22Rv1 (cell line): ENCODE data around the gene RCVRN.
"Not testable (repeated sequence)": the region's sequence is repeated elsewhere in the genome, so short reads cannot be mapped to it uniquely, and the experiment has no call there.

ENCODE experiments used
- H3K27ac ChIP-seq: fragments of 450-650 bp; 2 replicates; pipeline ENCODE4 v1.5.1; 2017
- ZFX ChIP-seq: fragments of 450-650 bp; IDR thresholded peaks from 2 replicates; pipeline ENCODE4 v1.6.1; 2017; ENCODE audit warnings: antibody characterized with exemption, borderline replicate concordance
- TF ChIP-seq, protein P1 (sequence below): fragments of 450-650 bp; IDR thresholded peaks from 2 replicates; pipeline ENCODE4 v1.5.1; 2017; ENCODE audit warnings: mild to moderate bottlenecking

The RCVRN gene

DNA sequence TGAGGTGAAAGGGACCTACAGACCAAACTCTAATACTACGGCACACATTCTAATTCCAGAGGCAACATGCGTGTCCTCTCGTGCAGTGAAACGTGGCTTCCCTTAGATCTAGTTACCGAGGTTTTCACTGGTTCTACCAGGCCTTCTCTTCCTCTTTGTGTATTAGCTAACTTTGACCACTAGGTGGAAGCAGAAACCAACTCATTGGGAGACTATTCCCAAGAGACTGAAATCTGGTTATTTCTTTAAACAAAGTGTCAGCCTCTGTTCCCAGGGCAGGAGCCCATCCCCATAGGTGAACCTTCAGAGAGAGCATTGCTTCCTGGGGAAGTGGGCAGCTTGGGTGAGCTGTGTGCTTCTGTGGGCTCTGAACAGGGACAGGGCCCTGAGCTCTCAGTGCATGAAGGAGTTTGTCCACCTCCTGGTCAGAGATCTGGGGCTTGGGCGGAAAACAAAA, 19.7 kb upstream of the RCVRN start:
- TF ChIP-seq, protein P1, sequence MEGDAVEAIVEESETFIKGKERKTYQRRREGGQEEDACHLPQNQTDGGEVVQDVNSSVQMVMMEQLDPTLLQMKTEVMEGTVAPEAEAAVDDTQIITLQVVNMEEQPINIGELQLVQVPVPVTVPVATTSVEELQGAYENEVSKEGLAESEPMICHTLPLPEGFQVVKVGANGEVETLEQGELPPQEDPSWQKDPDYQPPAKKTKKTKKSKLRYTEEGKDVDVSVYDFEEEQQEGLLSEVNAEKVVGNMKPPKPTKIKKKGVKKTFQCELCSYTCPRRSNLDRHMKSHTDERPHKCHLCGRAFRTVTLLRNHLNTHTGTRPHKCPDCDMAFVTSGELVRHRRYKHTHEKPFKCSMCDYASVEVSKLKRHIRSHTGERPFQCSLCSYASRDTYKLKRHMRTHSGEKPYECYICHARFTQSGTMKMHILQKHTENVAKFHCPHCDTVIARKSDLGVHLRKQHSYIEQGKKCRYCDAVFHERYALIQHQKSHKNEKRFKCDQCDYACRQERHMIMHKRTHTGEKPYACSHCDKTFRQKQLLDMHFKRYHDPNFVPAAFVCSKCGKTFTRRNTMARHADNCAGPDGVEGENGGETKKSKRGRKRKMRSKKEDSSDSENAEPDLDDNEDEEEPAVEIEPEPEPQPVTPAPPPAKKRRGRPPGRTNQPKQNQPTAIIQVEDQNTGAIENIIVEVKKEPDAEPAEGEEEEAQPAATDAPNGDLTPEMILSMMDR: peak; percentile 79
- TF ChIP-seq ZFX: no peak
- no peak overlapping the region for H3K27ac ChIP-seq

- TF ChIP-seq, protein P1: no peak
- TF ChIP-seq ZFX: no peak
- no peak overlapping the region for H3K27ac ChIP-seq
These were observed 17.2 kb upstream of the RCVRN start for GRCh38 chr17:9922012-9922848.

DNA sequence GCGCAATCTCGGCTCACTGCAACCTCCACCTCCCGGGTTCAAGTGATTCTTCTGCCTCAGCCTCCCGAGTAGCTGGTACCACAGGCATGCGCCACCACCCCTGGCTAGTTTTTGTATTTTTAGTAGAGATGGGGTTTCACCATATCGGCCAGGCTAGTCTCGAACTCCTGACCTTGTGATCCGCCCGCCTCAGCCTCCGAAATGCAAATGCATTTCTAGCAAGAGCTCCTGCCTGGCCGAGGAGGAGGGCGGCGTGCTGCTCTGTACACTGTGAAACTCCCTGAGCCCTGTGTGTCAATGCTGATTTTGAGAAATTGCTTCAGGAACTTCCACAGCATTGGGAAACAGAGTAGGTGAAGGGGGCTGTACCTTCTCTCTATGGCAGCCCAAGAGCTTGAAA, 16.1 kb upstream of the RCVRN start:
- H3K27ac ChIP-seq: not testable (repeated sequence)

DNA sequence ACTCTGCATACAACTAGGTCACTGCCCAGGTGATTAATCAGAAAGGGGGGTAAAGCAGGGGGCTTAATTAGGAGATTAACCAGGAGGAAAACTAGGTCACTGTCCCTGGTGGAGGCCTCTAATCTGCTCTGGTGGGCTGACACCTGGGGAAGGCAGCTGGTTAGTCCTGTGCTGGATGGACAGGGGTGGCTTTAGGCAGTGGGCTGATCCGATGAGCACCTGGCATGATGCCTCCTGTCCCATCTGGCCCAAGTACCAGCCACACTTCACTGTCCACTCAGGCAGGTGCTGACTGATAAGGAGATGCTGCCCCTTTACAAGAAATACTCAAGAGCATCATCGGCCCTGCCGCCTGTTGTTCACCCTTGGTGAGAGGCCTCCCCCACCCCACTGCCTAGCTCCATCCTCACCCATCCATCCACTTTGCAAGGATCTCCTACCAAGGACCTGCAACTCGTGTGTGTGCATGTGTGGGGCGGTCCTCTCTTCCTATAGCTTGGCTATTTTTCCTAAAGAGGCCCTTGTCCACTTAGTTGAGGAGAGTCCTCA, 13.8 kb upstream of the RCVRN start:
- TF ChIP-seq ZFX: no peak
- TF ChIP-seq, protein P1: no peak
- no peak overlapping the region for H3K27ac ChIP-seq

DNA sequence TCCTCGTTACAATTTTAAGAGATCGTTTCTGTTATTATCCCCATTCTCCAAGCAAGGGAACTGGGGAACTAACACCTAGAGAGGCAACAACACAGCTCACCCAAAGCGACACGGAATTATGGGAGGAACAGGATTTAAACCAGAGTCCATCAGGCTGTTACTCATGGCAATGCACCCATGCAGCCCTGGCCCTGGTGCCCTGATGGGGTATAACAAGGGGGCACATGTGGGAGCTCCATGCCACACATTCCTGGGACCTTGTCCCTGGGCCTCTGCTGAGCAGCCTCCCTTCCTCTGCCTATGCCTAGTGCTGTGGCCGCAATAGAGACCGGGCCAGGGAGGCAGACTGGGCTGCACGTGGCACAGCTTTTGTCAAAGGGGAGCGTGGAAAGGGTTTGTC, 13.3 kb upstream of the RCVRN start:
- no peak for TF ChIP-seq ZFX
- TF ChIP-seq, protein P1: no peak
- no peak overlapping the region for H3K27ac ChIP-seq

GRCh38 chr17:9917801-9918200, 12.7 kb upstream of the RCVRN start:
- H3K27ac ChIP-seq: no peak overlapping the region
- TF ChIP-seq, protein P1: no peak
- no peak for TF ChIP-seq ZFX

DNA sequence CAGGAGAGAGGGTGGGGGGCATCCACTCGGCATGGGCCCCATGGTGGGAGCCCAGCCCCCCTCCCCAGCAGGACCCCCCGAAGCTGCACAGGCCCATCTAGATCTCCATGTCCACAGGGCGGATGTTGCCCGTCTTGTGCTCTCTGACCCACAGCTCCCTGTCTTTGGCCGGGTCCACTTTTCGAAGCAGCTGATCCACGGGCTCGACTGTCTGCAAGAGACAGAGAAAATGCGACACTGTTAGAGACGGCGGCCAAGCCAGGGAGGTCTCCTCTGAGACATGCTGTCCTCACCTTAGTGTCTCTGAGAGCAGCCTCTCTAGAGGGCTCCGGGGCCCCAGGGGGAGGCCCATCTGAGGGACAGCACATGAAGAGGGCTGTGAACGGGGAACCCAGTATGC, 12.1 kb upstream of the RCVRN start:
- TF ChIP-seq, protein P1: no peak
- no peak for TF ChIP-seq ZFX
- no peak overlapping the region for H3K27ac ChIP-seq
